B cell (primary cell): Measurements from ENCODE around the gene NCOA3. TPM values are rescaled to one million over a fixed set of nuclear protein-coding genes. Genes with fewer than 3 reads are reported as not detected.

Source experiments
- ATAC-seq: fragments of 200-7000 bp; cut with Tn5 transposase; one replicate; pipeline ENCODE4 v1.10.0; 2021; ENCODE audit warnings: low read depth, mild to moderate bottlenecking, moderate number of reproducible peaks, moderate library complexity
- CTCF ChIA-PET: fragments of 350-600 bp; sonication (Branson Sonifier 250); formaldehyde crosslinking; loops from one replicate; lab custom pipeline; 2021; ENCODE audit warnings: antibody characterized with exemption, inconsistent platforms; lab: Charles Lee
- POLR2A ChIA-PET: fragments of 350-600 bp; sonication (Branson Sonifier 250); formaldehyde crosslinking; loops from one replicate; lab custom pipeline; 2021; ENCODE audit warnings: antibody characterized with exemption; lab: Charles Lee
- DNase-seq: peaks from one replicate; pipeline ENCODE4 v3.0.0; 2013
- H2AFZ ChIP-seq: 2 replicates; pipeline ENCODE4 v1.6.1; 2012; ENCODE audit warnings: mild to moderate bottlenecking, low read depth, low read length; ENCODE audit not compliant: insufficient read depth, poor library complexity, severe bottlenecking
- H3K27ac ChIP-seq, 2 donors: 1 replicate in 1 of 2; 2 replicates in 1 of 2; pipeline ENCODE4 v1.5.1; 2012 to 2013; ENCODE audit warnings: low read length in 2 of 2, mild to moderate bottlenecking in 2 of 2, moderate library complexity in 1 of 2
- H3K27me3 ChIP-seq, 4 experiments: fragments of 200-600 bp in 1 of 4; sonication (generic) in 1 of 4; replicated peaks in 1 of 4; 1 replicate in 2 of 4; 2 replicates in 2 of 4; pipeline versions ENCODE4 v1.6.1 to v1.7.0; 2013 to 2016; ENCODE audit warnings: low read length in 3 of 4, mild to moderate bottlenecking in 2 of 4, mixed read lengths in 1 of 4, moderate library complexity in 1 of 4; ENCODE audit not compliant: insufficient read depth in 4 of 4, control insufficient read depth in 3 of 4; ENCODE audit errors: control extremely low read depth in 1 of 4
- H3K36me3 ChIP-seq, 2 experiments: replicated peaks in 1 of 2; 1 replicate in 1 of 2; 2 replicates in 1 of 2; pipeline versions ENCODE4 v1.6.1 to v1.7.1; 2013; ENCODE audit warnings: low read length in 1 of 2; ENCODE audit not compliant: insufficient read depth in 2 of 2, control insufficient read depth in 1 of 2; ENCODE audit errors: control extremely low read depth in 1 of 2, extremely low read depth in 1 of 2
- H3K4me1 ChIP-seq, 2 donors: fragments of 200-600 bp in 1 of 2; sonication (generic) in 1 of 2; 1 replicate in 1 of 2; 2 replicates in 1 of 2; pipeline versions ENCODE4 v1.5.1 to v1.6.1; 2013 to 2017; ENCODE audit warnings: low read length in 2 of 2; ENCODE audit not compliant: control insufficient read depth in 2 of 2, insufficient read depth in 2 of 2
- H3K4me2 ChIP-seq: replicated peaks from 2 replicates; pipeline ENCODE3; 2012; ENCODE audit warnings: mild to moderate bottlenecking, low read depth, low read length; ENCODE audit not compliant: poor library complexity, severe bottlenecking
- H3K4me3 ChIP-seq, 5 experiments: fragments of 200-600 bp in 1 of 5; sonication (generic) in 1 of 5; 1 replicate in 3 of 5; 2 replicates in 2 of 5; pipeline versions ENCODE4 v1.5.1 to v1.7.0; 2011 to 2016; ENCODE audit warnings: low read length in 4 of 5, mild to moderate bottlenecking in 4 of 5, low read depth in 2 of 5, control low read depth in 1 of 5, moderate library complexity in 1 of 5; ENCODE audit not compliant: insufficient read depth in 1 of 5; ENCODE audit errors: control extremely low read depth in 1 of 5, extremely low read depth in 1 of 5
- H3K79me2 ChIP-seq: fragments of 200-600 bp; sonication (generic); one replicate; pipeline ENCODE4 v1.6.0; 2016; ENCODE audit warnings: low read length; ENCODE audit not compliant: control insufficient read depth, insufficient read depth
- H3K9ac ChIP-seq: fragments of 200-600 bp; sonication (generic); 2 replicates; pipeline ENCODE4 v1.6.1; 2017; ENCODE audit warnings: mild to moderate bottlenecking, low read length, moderate library complexity
- H3K9me3 ChIP-seq, 3 donors: one replicate each; pipeline versions ENCODE4 v1.6.1 to v1.7.1; 2013; ENCODE audit warnings: low read length in 2 of 3; ENCODE audit not compliant: control insufficient read depth in 2 of 3, insufficient read depth in 1 of 3; ENCODE audit errors: control extremely low read depth in 1 of 3
- H4K20me1 ChIP-seq: 2 replicates; pipeline ENCODE4 v1.6.0; 2012; ENCODE audit warnings: mild to moderate bottlenecking, low read length; ENCODE audit not compliant: insufficient read depth, control insufficient read depth, poor library complexity, severe bottlenecking
- H3K27ac Mint-ChIP-seq: one replicate; pipeline ENCODE4 v1.8.0; 2021; ENCODE audit warnings: mixed read lengths
- H3K27me3 Mint-ChIP-seq: one replicate; pipeline ENCODE4 v1.8.0; 2021; ENCODE audit warnings: mixed read lengths
- H3K4me1 Mint-ChIP-seq: one replicate; pipeline ENCODE4 v1.8.0; 2021; ENCODE audit warnings: mixed read lengths
- H3K4me3 Mint-ChIP-seq: one replicate; pipeline ENCODE4 v1.8.0; 2021; ENCODE audit warnings: mixed read lengths
- H3K9me3 Mint-ChIP-seq: one replicate; pipeline ENCODE4 v1.8.0; 2022; ENCODE audit warnings: mixed read lengths; ENCODE audit not compliant: insufficient read depth
- CTCF ChIP-seq: fragments of 200-600 bp; IDR thresholded peaks from one replicate; pipeline ENCODE4 v1.8.0; 2022; ENCODE audit warnings: antibody characterized with exemption, mild to moderate bottlenecking
- EZH2 ChIP-seq: IDR thresholded peaks from 2 replicates; pipeline ENCODE4 v1.6.1; 2012; ENCODE audit warnings: borderline replicate concordance, low read depth, mild to moderate bottlenecking, moderate library complexity, low read length; ENCODE audit not compliant: insufficient read depth, poor library complexity, severe bottlenecking
- WGBS: methylation state at CpG from one replicate; pipeline ENCODE4 v1.1.5; 2013; ENCODE audit warnings: missing lambda C conversion rate; ENCODE audit not compliant: insufficient coverage; 5-methylcytosine and 5-hydroxymethylcytosine counted together
- intact Hi-C: fragments of 100-400 bp; cut with micrococcal nuclease; formaldehyde crosslinking; loops from one replicate; pipeline ENCODE4 v1.10.0; 2022
- polyA plus RNA-seq: library from polyadenylated mRNA; depleted of rRNA; stranded (reverse); fragments of >200 nt; gene quantifications from 2 replicates; pipeline ENCODE4 v1.2.3, GENCODE V29; 2012
- total RNA-seq, 2 donors: library from RNA; stranded (reverse); fragments of 120-200 nt in 1 of 2; gene quantifications; 1 replicate in 1 of 2; 2 replicates in 1 of 2; pipeline versions ENCODE4 v1.2.3 to v1.2.4, GENCODE V29; 2013 to 2022

Gene NCOA3
- total and polyA plus RNA-seq, 2 donors (not counting 1 experiment from before 2014, with no cell fraction given): 54.0 to 309 TPM

DNA sequence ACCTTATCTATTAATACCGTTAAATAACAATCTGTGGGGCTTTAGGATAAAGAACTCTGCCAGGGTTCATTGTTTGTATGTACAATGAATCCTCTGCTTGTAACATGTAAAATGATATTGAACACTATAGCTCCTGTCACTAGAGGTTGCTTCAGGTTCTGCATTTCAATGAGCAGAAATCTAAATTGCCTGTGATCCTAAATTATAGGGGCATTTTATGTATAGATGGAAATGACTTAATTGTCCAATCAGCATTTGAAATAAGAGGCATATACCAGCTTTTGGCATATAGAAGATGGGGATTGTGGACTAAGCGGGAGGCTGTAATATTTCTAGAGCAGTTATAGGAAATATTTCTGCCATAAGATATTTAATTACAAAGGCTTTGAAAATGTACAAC is 2.0 kb downstream of the NCOA3 start:
- Histone ChIP-seq H3K36me3 (peaks cover 0 to 2% of the 10 kb centered on the region in 2 experiments), H4K20me1 (peaks cover 58% of the 10 kb centered on the region), H2AFZ (no peak overlapping the region), H3K27me3 (no peaks in the 10 kb centered on the region), H3K79me2 (peaks cover 82% of the 10 kb centered on the region), H3K27ac (peak overlapping the region in 1 of 2 donors; percentile 95), H3K4me2 (peak overlapping the region; percentile 71), H3K4me1 (peaks cover 48% of the 10 kb centered on the region in 2 donors), H3K4me3 (peak overlapping the region; percentile 90 to 99 (median 97)), H3K9ac (peak overlapping the region; percentile 98), H3K9me3 (no peaks in the 10 kb centered on the region)
- ChIA-PET CTCF (interaction anchor here (0.7 to 6.3 kb wide), 12 partner anchors 10 to 230 kb away, joined by 4 to 87 read pairs (median 7); no protein-coding TSS in a partner anchor), POLR2A (interaction anchor here (0.5 to 5.0 kb wide), 12 partner anchors 10 to 111 kb away, joined by 3 to 69 read pairs (median 8); no protein-coding TSS in a partner anchor)
- TF ChIP-seq EZH2 (no peak), CTCF (peak; percentile 3)
- no CpG with 5 or more reads among the region's 2 CpGs for WGBS
- peaks cover 55% of the 10 kb centered on the region for H3K4me1 Mint-ChIP-seq
- H3K27ac Mint-ChIP-seq: peak overlapping the region; percentile 76
- H3K27me3 Mint-ChIP-seq: no peaks in the 10 kb centered on the region
- no peak for DNase-seq
- intact Hi-C loops: loop anchor here (1.0 to 10.0 kb wide), 6 partner anchors 39 to 309 kb away; no protein-coding TSS in a partner anchor
- H3K4me3 Mint-ChIP-seq: peak overlapping the region; percentile 100
- H3K9me3 Mint-ChIP-seq: no peaks in the 10 kb centered on the region
- ATAC-seq: no peak

GRCh38 chr20:47506335-47506734 is 4.6 kb downstream of the NCOA3 start:
- H3K36me3 ChIP-seq: peaks cover 2 to 16% of the 10 kb centered on the region in 2 experiments
- H3K9ac ChIP-seq: peak overlapping the region; percentile 6
- whole genome bisulfite sequencing: 76% methylated on average over 2 of the region's 2 CpGs
- peak overlapping the region; percentile 69 for H3K4me3 Mint-ChIP-seq
- no peak for ATAC-seq
- peaks cover 66 to 67% of the 10 kb centered on the region in 2 donors for H3K4me1 ChIP-seq
- peak overlapping the region; percentile 47 for H3K27ac Mint-ChIP-seq
- TF ChIP-seq EZH2 (no peak), CTCF (no peak)
- peaks cover 63% of the 10 kb centered on the region for H3K4me1 Mint-ChIP-seq
- no peaks in the 10 kb centered on the region for H3K27me3 Mint-ChIP-seq
- no peaks in the 10 kb centered on the region for H3K27me3 ChIP-seq
- peak overlapping the region in 1 of 2 donors; percentile 76 for H3K27ac ChIP-seq
- ChIA-PET CTCF (interaction anchor here (1.1 to 2.8 kb wide), 3 partner anchors 94 to 122 kb away, joined by 3 to 16 read pairs (median 4); no protein-coding TSS in a partner anchor), POLR2A (no interaction called here)
- H2AFZ ChIP-seq: no peak overlapping the region
- H3K4me2 ChIP-seq: peak overlapping the region; percentile 71
- intact Hi-C loops: loop anchor here (5.0 to 10.0 kb wide), 2 partner anchors 101 to 312 kb away; no protein-coding TSS in a partner anchor
- no peak for DNase-seq
- H3K9me3 ChIP-seq: no peaks in the 10 kb centered on the region
- H3K9me3 Mint-ChIP-seq: no peaks in the 10 kb centered on the region
- H3K79me2 ChIP-seq: peaks cover 100% of the 10 kb centered on the region
- peaks cover 83% of the 10 kb centered on the region for H4K20me1 ChIP-seq
- H3K4me3 ChIP-seq: peak overlapping the region in 1 of 5 experiments; percentile 41
